Measurements from ENCODE around the gene RGS6.

Gene RGS6

DNA sequence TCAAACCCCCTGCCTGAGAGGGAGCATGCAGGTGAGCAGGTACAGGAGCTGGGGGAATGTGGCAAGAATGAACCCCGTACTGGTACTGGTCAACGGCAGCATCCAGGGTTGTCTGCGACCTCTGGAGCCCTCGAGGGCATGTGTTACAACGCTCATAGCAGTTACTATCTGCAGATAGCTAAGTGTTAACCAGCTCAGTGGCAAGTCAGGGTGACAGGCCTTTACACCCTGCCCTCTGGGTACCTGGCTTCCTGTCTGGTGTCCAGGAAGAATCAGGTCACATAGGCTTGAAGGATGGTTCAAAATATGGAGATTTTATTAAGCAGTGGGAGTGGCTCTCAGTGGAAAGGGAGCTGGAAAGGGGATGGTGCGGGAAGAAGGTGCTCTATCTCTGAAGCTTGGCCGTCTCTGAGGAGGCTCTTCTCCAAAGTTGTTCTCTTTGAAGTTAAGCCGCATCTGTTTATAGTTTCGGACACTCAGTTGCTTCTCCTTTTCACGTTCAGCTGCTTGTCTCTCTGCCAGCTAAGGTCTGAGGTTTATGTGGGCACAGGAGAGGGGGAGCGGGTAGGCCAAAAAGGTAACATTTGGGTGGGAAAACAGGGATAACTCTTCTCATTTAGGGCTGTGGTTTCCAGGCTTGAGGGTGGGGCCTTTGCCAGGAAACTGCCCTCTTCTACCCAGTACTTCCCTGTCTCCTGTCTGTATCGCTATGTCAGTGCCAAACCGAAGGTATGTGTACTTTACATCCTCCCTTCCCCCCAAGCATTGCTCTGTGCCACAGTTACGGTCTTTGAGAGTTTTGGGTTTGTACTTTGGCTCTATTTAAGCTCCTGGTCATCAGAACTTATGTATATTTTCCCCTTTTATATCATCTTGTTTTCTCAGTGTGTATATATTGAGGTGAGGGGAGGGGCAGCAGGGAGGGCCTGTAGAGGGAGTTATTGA is 305.8 kb downstream of the RGS6 start:
- Histone ChIP-seq H3K9me3 (ENCODE audit: control insufficient read depth, insufficient read depth, low read depth, low read length) (peaks cover 12% of the 10 kb centered on the region), H3K27ac (ENCODE audit: low read depth, low read length) (no peak overlapping the region), H3K4me1 (ENCODE audit: control insufficient read depth, insufficient read depth, low read length) (no peaks in the 10 kb centered on the region; the same call in 1 of the 2 replicates), H3K36me3 (ENCODE audit: control insufficient read depth, insufficient read depth, low read length) (no peaks in the 10 kb centered on the region), H3K9ac (ENCODE audit: low read length) (no peak overlapping the region), H3K27me3 (ENCODE audit: control insufficient read depth, insufficient read depth, low read length) (no peaks in the 10 kb centered on the region), H3K4me3 (ENCODE audit: low read depth, low read length) (no peak overlapping the region)

DNA sequence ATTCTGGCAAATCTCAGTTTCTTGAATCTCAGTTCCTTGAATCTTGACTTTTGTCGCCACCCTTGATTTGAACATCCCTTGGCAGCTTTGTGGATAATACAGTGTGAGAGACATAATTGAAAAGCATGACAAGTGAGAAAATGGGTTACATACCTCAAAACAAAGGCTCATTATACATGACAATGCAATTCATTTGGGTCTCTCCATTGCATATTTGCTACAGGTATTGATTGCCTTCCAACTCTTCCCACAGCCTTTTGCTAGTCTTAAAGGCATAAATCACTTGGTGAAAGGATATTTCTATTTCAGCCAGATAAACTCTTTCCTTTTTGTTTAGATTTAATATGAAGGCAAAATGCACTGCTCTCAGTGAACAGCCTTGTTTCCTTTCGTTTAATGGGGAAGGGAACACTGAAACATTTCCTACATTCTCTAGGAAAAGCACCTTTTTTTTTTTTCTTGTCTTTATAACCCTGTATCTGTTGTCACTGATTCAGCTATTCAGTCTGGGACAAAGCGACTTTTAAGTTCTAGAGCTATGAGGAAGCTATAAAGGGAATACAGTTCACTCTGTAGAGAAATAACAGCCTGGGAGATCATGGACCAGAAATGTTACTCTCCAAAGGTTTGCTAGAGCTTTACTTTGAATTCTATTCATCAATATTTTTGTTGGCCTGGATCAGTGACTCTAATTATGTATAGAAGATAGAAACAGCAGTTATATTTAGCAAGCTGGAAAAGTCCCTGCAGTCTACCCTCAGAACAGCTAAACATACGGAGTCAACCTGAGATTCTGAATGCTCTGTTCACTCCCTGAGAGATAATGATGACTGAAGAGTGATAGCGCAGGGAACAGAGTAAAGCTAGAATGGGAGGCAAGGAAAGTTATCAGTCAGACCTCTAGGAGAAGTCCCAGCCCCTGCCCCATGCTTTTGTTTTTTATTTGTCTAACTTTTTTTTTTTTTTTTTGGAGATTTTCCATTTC is 311.4 kb downstream of the RGS6 start:
- no peaks in the 10 kb centered on the region for H3K36me3 ChIP-seq (ENCODE audit: control insufficient read depth, insufficient read depth, low read length)
- no peak overlapping the region for H3K4me3 ChIP-seq (ENCODE audit: low read depth, low read length)
- peaks cover 5% of the 10 kb centered on the region; the same call in 1 of the 2 replicates for H3K4me1 ChIP-seq (ENCODE audit: control insufficient read depth, insufficient read depth, low read length)
- peak overlapping the region; percentile 64; the same call in 1 of the 2 replicates for H3K27ac ChIP-seq (ENCODE audit: low read depth, low read length)
- no peak overlapping the region for H3K9ac ChIP-seq (ENCODE audit: low read length)
- H3K27me3 ChIP-seq (ENCODE audit: control insufficient read depth, insufficient read depth, low read length) = no peaks in the 10 kb centered on the region
- H3K9me3 ChIP-seq (ENCODE audit: control insufficient read depth, insufficient read depth, low read depth, low read length) = peaks cover 26% of the 10 kb centered on the region

DNA sequence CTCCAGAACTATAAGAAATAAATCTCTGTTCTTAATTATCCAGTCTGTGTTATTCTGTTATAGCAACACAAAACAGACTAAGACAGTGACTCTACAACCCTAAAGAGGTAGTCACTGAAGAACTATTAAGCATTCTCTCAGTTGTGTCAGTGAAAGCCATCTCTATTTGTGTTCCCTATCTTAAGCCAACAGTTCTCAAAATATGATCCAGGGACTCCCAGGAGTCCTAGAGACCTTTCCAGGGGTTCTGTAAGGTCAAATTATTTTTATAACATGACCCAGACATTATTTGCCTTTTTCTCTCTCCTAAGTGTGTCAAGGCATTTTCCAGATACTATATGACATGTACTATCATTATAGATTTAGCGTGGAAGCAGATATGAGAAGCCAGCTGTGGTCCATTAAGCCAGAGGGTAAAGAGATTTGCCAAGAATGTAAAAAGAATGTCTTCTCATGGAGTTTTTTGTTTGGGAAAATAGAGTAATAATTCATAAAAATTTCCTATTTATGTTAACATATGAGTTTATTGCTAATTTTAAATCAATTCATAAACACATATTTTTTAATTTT is 315.8 kb downstream of the RGS6 start:
- Histone ChIP-seq H3K4me3 (ENCODE audit: low read depth, low read length) (no peak overlapping the region), H3K9ac (ENCODE audit: low read length) (no peak overlapping the region), H3K27ac (ENCODE audit: low read depth, low read length) (no peak overlapping the region), H3K27me3 (ENCODE audit: control insufficient read depth, insufficient read depth, low read length) (no peaks in the 10 kb centered on the region), H3K36me3 (ENCODE audit: control insufficient read depth, insufficient read depth, low read length) (no peaks in the 10 kb centered on the region), H3K9me3 (ENCODE audit: control insufficient read depth, insufficient read depth, low read depth, low read length) (peaks cover 26% of the 10 kb centered on the region), H3K4me1 (ENCODE audit: control insufficient read depth, insufficient read depth, low read length) (peaks cover 5% of the 10 kb centered on the region; the same call in 1 of the 2 replicates)

DNA sequence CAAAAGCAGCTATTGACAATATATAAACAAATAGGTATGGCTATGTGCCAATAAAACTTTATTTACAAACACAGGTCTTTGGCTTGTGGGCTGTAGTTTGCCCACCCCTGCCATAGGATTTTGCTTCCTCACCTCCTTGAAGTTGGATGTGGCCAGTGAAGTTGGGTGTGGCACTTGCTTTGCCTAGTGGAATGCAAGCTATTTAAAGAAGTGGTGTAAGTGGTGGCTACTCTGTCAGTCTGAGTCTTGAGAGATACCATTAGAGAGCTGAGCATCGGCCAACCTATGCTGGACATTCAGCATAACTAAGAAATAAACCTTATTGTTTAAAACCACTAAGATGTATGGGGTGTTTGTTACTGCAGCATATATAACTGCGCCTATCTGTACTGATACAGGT is 321.3 kb downstream of the RGS6 start:
- peaks cover 13% of the 10 kb centered on the region for H3K9me3 ChIP-seq (ENCODE audit: control insufficient read depth, insufficient read depth, low read depth, low read length)
- peaks cover 12% of the 10 kb centered on the region for H3K4me1 ChIP-seq (ENCODE audit: control insufficient read depth, insufficient read depth, low read length)
- H3K9ac ChIP-seq (ENCODE audit: low read length) = no peak overlapping the region
- no peaks in the 10 kb centered on the region for H3K36me3 ChIP-seq (ENCODE audit: control insufficient read depth, insufficient read depth, low read length)
- H3K4me3 ChIP-seq (ENCODE audit: low read depth, low read length) = no peak overlapping the region
- H3K27ac ChIP-seq (ENCODE audit: low read depth, low read length) = no peak overlapping the region
- no peaks in the 10 kb centered on the region for H3K27me3 ChIP-seq (ENCODE audit: control insufficient read depth, insufficient read depth, low read length)

DNA sequence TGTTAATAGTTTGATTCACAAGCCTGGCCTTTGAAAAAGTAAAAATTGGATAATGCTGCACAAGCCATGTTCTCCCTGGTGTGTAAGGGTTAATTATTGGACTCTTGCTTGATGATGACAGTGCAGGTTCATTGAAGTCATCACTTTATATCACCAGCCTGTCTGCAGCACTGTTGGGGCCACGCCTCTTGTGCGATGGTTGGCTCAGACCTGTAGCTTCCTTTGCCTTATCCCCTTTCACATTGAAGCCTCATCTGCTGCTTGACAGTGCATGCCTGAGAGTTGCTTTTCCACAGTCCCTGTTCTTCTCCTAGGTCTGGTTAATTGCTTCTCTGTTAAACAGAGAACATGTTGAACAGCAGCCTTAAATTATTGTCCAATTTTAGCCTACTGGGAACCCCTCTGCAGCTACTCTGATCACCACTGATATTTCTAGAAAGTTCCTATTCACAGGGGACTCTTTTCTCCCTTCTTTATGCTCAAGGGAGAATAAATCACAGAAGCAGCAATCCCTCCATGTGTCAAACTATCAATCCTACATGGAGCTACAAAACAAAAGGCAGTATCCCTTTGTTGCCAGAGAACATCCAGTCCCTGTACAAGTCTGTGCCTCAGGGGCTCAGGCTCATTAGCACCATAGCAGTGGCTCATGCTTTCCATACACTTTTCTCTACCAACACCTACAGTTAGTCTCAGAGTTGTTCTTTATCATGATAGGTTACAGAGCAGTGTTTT is 322.1 kb downstream of the RGS6 start:
- Histone ChIP-seq H3K27me3 (ENCODE audit: control insufficient read depth, insufficient read depth, low read length) (no peaks in the 10 kb centered on the region), H3K4me1 (ENCODE audit: control insufficient read depth, insufficient read depth, low read length) (peaks cover 12% of the 10 kb centered on the region), H3K9ac (ENCODE audit: low read length) (no peak overlapping the region), H3K9me3 (ENCODE audit: control insufficient read depth, insufficient read depth, low read depth, low read length) (peaks cover 13% of the 10 kb centered on the region), H3K27ac (ENCODE audit: low read depth, low read length) (no peak overlapping the region), H3K4me3 (ENCODE audit: low read depth, low read length) (no peak overlapping the region), H3K36me3 (ENCODE audit: control insufficient read depth, insufficient read depth, low read length) (no peaks in the 10 kb centered on the region)

DNA sequence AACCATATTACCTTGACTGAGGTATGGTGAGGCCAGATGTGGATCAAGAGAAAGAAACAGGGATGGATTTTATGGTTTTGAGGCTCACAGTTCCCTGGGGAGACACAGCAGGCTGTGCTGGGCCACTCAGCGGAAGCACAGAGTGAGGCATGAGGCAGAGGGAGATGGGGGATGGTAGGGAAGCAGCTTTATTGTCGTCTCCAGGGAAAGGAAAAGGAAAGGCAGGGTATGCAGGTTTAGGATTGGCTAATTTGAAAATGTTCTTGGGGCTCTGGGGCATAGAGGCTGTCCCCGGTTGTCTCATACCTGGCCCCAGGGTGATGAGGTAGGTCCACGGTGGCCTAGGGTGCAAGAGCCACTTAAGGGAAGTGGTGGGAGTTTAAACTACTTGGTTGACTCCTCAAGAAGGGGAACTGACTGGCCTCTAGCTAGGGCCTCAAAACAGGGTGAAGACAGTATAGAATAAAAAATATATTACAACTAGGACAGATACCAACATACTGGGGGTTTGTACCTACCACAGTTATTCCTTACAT is 322.8 kb downstream of the RGS6 start:
- H3K27me3 ChIP-seq (ENCODE audit: control insufficient read depth, insufficient read depth, low read length) = no peaks in the 10 kb centered on the region
- no peaks in the 10 kb centered on the region for H3K36me3 ChIP-seq (ENCODE audit: control insufficient read depth, insufficient read depth, low read length)
- no peak overlapping the region for H3K27ac ChIP-seq (ENCODE audit: low read depth, low read length)
- peaks cover 12% of the 10 kb centered on the region for H3K4me1 ChIP-seq (ENCODE audit: control insufficient read depth, insufficient read depth, low read length)
- H3K9ac ChIP-seq (ENCODE audit: low read length) = no peak overlapping the region
- no peak overlapping the region for H3K4me3 ChIP-seq (ENCODE audit: low read depth, low read length)
- H3K9me3 ChIP-seq (ENCODE audit: control insufficient read depth, insufficient read depth, low read depth, low read length) = peaks cover 13% of the 10 kb centered on the region

DNA sequence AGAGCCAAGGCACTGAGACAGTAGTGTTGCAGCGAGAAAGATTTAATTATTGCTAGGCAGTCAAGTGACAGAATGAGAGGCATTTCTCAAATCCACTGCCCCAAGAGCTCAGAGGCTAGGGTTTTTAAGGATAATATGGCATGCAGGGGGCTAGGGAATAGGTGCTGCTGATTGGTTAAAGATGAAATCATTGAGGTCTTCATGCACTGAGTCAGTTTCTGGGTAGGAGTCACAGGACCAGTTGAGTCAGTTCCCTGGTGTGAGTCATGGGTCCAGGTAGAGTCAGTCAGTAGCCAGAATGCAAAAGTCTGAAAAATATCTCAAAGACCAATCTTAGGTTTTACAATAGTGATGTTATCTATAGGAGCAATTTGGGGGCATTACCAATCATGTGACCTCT is 323.8 kb downstream of the RGS6 start:
- H3K27me3 ChIP-seq (ENCODE audit: control insufficient read depth, insufficient read depth, low read length) = no peaks in the 10 kb centered on the region
- no peak overlapping the region for H3K4me3 ChIP-seq (ENCODE audit: low read depth, low read length)
- no peak overlapping the region for H3K9ac ChIP-seq (ENCODE audit: low read length)
- H3K36me3 ChIP-seq (ENCODE audit: control insufficient read depth, insufficient read depth, low read length) = no peaks in the 10 kb centered on the region
- H3K4me1 ChIP-seq (ENCODE audit: control insufficient read depth, insufficient read depth, low read length) = peaks cover 12% of the 10 kb centered on the region
- no peak overlapping the region for H3K27ac ChIP-seq (ENCODE audit: low read depth, low read length)
- H3K9me3 ChIP-seq (ENCODE audit: control insufficient read depth, insufficient read depth, low read depth, low read length) = peaks cover 13% of the 10 kb centered on the region

DNA sequence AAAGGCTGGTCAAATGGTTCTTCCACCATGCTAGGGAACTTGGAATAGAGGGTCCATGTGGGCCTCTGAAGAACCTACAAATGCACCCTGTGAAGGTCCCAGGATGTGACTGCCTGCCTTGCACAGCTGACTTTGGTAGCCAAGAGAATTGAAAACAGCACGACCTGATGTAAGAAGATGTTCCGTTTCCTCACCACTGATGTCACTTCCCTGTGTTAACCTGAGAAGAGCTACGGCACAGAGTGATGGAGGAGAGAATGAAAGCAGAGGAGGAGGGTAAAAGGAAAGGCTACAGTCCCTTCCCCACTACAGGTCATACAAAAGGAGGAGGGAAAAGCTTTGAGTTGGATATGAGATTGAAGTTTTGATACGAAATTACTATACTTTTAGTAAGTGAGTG is 328.8 kb downstream of the RGS6 start:
- H3K9ac ChIP-seq (ENCODE audit: low read length) = no peak overlapping the region

DNA sequence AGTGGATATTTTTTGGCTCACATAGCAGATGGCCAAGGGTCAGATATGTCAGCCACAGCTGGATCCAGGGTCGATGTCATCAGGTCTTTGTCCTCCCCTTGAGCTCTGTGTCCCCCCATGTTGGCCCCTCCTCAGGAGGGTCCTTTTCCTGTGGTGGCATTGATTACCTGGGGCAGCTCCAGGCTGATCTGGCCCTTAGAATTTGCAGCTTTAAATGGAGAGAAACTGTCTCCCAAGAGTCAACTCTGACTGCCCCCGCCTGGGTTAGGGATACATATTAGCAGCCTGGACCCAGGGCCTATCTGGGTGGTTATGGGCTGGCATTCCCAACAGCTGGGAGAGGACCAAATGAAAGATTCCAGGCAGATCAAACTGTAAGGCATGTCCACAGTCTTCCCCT is 330.5 kb downstream of the RGS6 start:
- no peak overlapping the region for H3K9ac ChIP-seq (ENCODE audit: low read length)
- H3K4me1 ChIP-seq (ENCODE audit: control insufficient read depth, insufficient read depth, low read length) = no peaks in the 10 kb centered on the region
- H3K27me3 ChIP-seq (ENCODE audit: control insufficient read depth, insufficient read depth, low read length) = no peaks in the 10 kb centered on the region
- H3K27ac ChIP-seq (ENCODE audit: low read depth, low read length) = no peak overlapping the region
- no peaks in the 10 kb centered on the region for H3K36me3 ChIP-seq (ENCODE audit: control insufficient read depth, insufficient read depth, low read length)
- no peak overlapping the region for H3K4me3 ChIP-seq (ENCODE audit: low read depth, low read length)
- peaks cover 5% of the 10 kb centered on the region; the same call in 1 of the 2 replicates for H3K9me3 ChIP-seq (ENCODE audit: control insufficient read depth, insufficient read depth, low read depth, low read length)

More for the DNA sequence above, 328.8 kb downstream of the RGS6 start:
- no peaks in the 10 kb centered on the region for H3K36me3 ChIP-seq (ENCODE audit: control insufficient read depth, insufficient read depth, low read length)
- no peak overlapping the region for H3K27ac ChIP-seq (ENCODE audit: low read depth, low read length)
- H3K4me3 ChIP-seq (ENCODE audit: low read depth, low read length) = no peak overlapping the region
- H3K27me3 ChIP-seq (ENCODE audit: control insufficient read depth, insufficient read depth, low read length) = no peaks in the 10 kb centered on the region
- peaks cover 16% of the 10 kb centered on the region for H3K9me3 ChIP-seq (ENCODE audit: control insufficient read depth, insufficient read depth, low read depth, low read length)
- H3K4me1 ChIP-seq (ENCODE audit: control insufficient read depth, insufficient read depth, low read length) = no peaks in the 10 kb centered on the region

DNA sequence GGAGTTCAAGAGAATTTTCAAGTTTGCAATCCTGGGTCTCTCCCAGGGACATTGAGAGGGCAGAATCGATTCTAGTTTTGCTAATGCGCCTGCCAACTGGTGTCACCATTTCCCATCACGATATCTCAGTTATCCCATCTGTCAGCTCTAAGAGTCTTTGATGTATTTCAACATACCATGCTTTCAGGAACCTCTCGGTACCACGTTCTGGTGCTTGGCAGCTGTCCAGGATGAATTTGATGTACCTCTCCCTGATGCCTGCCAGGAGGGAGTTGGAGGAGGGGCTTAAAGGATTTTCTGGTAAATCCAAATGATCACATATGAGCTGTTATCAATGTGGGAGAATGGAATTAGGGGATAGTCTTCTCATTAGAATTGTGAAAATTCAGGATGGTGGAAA is 332.5 kb downstream of the RGS6 start:
- H3K9ac ChIP-seq (ENCODE audit: low read length) = no peak overlapping the region
- H3K36me3 ChIP-seq (ENCODE audit: control insufficient read depth, insufficient read depth, low read length) = no peaks in the 10 kb centered on the region
- H3K27me3 ChIP-seq (ENCODE audit: control insufficient read depth, insufficient read depth, low read length) = no peaks in the 10 kb centered on the region
- no peak overlapping the region for H3K27ac ChIP-seq (ENCODE audit: low read depth, low read length)
- no peaks in the 10 kb centered on the region for H3K4me1 ChIP-seq (ENCODE audit: control insufficient read depth, insufficient read depth, low read length)
- H3K4me3 ChIP-seq (ENCODE audit: low read depth, low read length) = no peak overlapping the region
- peaks cover 5% of the 10 kb centered on the region; the same call in 1 of the 2 replicates for H3K9me3 ChIP-seq (ENCODE audit: control insufficient read depth, insufficient read depth, low read depth, low read length)
